DOHH2 (cell line): Measurements from ENCODE around the gene DMRT1.

Experiments used
- H3F3A ChIP-seq: fragments of 200-600 bp; sonication (generic), shearing (Covaris generic); 2 replicates; pipeline ENCODE4 v1.6.0; 2016; ENCODE audit warnings: antibody characterized with exemption, mild to moderate bottlenecking; ENCODE audit not compliant: control insufficient read depth, insufficient read depth
- H3K27ac ChIP-seq: fragments of 200-600 bp; sonication (generic); 2 replicates; pipeline ENCODE4 v1.5.1; 2014; ENCODE audit warnings: low read depth, mild to moderate bottlenecking, low read length, moderate library complexity
- H3K27me3 ChIP-seq: fragments of 200-600 bp; sonication (generic); 2 replicates; pipeline ENCODE4 v1.6.1; 2014; ENCODE audit warnings: mild to moderate bottlenecking, low read length, mixed read lengths; ENCODE audit not compliant: control insufficient read depth
- H3K36me3 ChIP-seq: fragments of 200-600 bp; sonication (generic); 2 replicates; pipeline ENCODE4 v1.6.1; 2014; ENCODE audit warnings: mild to moderate bottlenecking, low read length, moderate library complexity, mixed read lengths; ENCODE audit not compliant: control insufficient read depth
- H3K4me1 ChIP-seq: fragments of 200-600 bp; sonication (generic); 2 replicates; pipeline ENCODE4 v1.6.1; 2014; ENCODE audit warnings: mild to moderate bottlenecking, low read length, mixed read lengths; ENCODE audit not compliant: control insufficient read depth
- H3K4me2 ChIP-seq: fragments of 200-600 bp; sonication (generic); 2 replicates; pipeline ENCODE4 v1.6.0; 2014; ENCODE audit warnings: mild to moderate bottlenecking, low read length, moderate library complexity
- H3K4me3 ChIP-seq: fragments of 200-600 bp; sonication (generic); 2 replicates; pipeline ENCODE4 v1.5.1; 2014; ENCODE audit warnings: mild to moderate bottlenecking, low read length, mixed read lengths
- H3K79me2 ChIP-seq: fragments of 200-600 bp; sonication (generic); 2 replicates; pipeline ENCODE4 v1.6.1; 2014; ENCODE audit warnings: mild to moderate bottlenecking, low read length, mixed read lengths; ENCODE audit not compliant: control insufficient read depth
- H3K9me2 ChIP-seq: fragments of 200-600 bp; sonication (generic); replicated peaks from 2 replicates; pipeline ENCODE4 v1.6.1; 2014; ENCODE audit warnings: mild to moderate bottlenecking, low read length, mixed read lengths; ENCODE audit not compliant: control insufficient read depth
- H3K9me3 ChIP-seq: fragments of 200-600 bp; sonication (generic); 2 replicates; pipeline ENCODE4 v1.6.1; 2014; ENCODE audit warnings: antibody characterized with exemption, low read length, mixed read lengths; ENCODE audit not compliant: control insufficient read depth, insufficient read depth
- H4K20me1 ChIP-seq: fragments of 200-600 bp; sonication (generic); 2 replicates; pipeline ENCODE4 v1.6.0; 2014; ENCODE audit warnings: low read depth, mild to moderate bottlenecking, antibody characterized with exemption, low read length, moderate library complexity; ENCODE audit not compliant: control insufficient read depth, insufficient read depth
- EZH2phosphoT487 ChIP-seq: fragments of 200-600 bp; sonication (generic); IDR thresholded peaks from 2 replicates; pipeline ENCODE4 v1.6.1; 2017; ENCODE audit warnings: borderline replicate concordance, mild to moderate bottlenecking, antibody characterized with exemption, low read length, moderate library complexity, mixed read lengths
- TF ChIP-seq, protein P1 (sequence below): fragments of 200-600 bp; sonication (generic); IDR thresholded peaks from one replicate; pipeline ENCODE4 v1.5.1; 2014; ENCODE audit warnings: antibody characterized with exemption, mild to moderate bottlenecking, low read depth, low read length; ENCODE audit not compliant: poor library complexity, severe bottlenecking

DMRT1 gene

DNA sequence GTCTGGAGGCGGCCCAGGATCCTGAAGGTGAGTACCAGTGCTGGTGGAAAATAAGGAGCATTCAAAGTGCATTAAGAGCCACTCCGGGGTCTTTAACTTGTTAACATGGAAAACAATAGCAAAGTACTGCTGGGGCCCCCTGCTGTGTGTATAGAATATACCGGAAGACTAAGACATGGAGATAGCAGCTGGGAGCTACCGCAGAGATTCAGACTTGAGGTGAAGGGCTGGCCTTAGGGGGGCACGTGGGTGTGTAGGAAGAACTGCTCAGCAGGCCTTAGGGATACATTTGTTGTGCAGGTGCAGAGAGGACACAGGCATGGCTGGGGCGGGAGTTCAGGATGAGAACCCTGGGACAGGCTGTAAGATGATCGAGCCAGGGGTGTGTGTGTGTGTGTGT, 1.2 kb upstream of the DMRT1 start:
- H3K4me1 ChIP-seq, result peaks cover 22% of the 10 kb centered on the region
- no peaks in the 10 kb centered on the region for H4K20me1 ChIP-seq
- H3K79me2 ChIP-seq, result no peaks in the 10 kb centered on the region
- H3K4me2 ChIP-seq, result peak overlapping the region; percentile 71; the same call in 1 of the 2 replicates
- no peaks in the 10 kb centered on the region for H3K36me3 ChIP-seq
- H3K4me3 ChIP-seq, result no peak overlapping the region
- H3K9me3 ChIP-seq, result no peaks in the 10 kb centered on the region
- TF ChIP-seq, protein P1, sequence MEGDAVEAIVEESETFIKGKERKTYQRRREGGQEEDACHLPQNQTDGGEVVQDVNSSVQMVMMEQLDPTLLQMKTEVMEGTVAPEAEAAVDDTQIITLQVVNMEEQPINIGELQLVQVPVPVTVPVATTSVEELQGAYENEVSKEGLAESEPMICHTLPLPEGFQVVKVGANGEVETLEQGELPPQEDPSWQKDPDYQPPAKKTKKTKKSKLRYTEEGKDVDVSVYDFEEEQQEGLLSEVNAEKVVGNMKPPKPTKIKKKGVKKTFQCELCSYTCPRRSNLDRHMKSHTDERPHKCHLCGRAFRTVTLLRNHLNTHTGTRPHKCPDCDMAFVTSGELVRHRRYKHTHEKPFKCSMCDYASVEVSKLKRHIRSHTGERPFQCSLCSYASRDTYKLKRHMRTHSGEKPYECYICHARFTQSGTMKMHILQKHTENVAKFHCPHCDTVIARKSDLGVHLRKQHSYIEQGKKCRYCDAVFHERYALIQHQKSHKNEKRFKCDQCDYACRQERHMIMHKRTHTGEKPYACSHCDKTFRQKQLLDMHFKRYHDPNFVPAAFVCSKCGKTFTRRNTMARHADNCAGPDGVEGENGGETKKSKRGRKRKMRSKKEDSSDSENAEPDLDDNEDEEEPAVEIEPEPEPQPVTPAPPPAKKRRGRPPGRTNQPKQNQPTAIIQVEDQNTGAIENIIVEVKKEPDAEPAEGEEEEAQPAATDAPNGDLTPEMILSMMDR, result peak; percentile 19
- no peak for TF ChIP-seq EZH2phosphoT487
- peaks cover 28% of the 10 kb centered on the region for H3K27me3 ChIP-seq
- H3K27ac ChIP-seq, result no peak overlapping the region
- no peaks in the 10 kb centered on the region for H3K9me2 ChIP-seq
- H3F3A ChIP-seq, result peaks cover 5% of the 10 kb centered on the region

GRCh38 chr9:842635-843426, 1.3 kb downstream of the DMRT1 start:
- no peak overlapping the region for H3K4me3 ChIP-seq
- H3K27ac ChIP-seq, result no peak overlapping the region
- peak overlapping the region; percentile 71; the same call in 1 of the 2 replicates for H3K4me2 ChIP-seq
- no peaks in the 10 kb centered on the region for H4K20me1 ChIP-seq
- H3K9me3 ChIP-seq, result no peaks in the 10 kb centered on the region
- H3F3A ChIP-seq, result peaks cover 5% of the 10 kb centered on the region
- no peaks in the 10 kb centered on the region for H3K79me2 ChIP-seq
- no peaks in the 10 kb centered on the region for H3K36me3 ChIP-seq
- peaks cover 45% of the 10 kb centered on the region for H3K27me3 ChIP-seq
- peaks cover 27% of the 10 kb centered on the region for H3K4me1 ChIP-seq
- no peaks in the 10 kb centered on the region for H3K9me2 ChIP-seq
- TF ChIP-seq, protein P1, result no peak
- TF ChIP-seq EZH2phosphoT487, result no peak

DNA sequence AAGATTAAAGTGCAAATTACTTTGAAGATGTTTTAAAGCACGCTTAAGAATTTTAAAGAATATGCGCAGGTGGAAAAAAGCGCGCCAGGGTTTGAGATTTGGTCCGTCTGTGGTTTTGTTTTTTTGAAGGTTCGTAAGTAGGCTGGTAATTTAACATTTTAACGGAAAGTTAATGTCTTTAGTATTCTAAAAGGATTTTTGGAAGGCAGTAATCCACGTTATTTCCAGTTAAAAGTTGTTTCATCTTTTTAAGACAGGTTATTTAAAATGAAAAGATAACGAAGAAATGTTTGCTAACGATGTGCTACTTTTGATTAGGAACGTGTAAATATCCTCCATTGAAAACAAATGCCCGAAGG, 1.9 kb downstream of the DMRT1 start:
- H4K20me1 ChIP-seq, result no peaks in the 10 kb centered on the region
- H3K27ac ChIP-seq, result no peak overlapping the region
- no peaks in the 10 kb centered on the region for H3K36me3 ChIP-seq
- TF ChIP-seq EZH2phosphoT487, result no peak
- TF ChIP-seq, protein P1, result no peak
- H3K27me3 ChIP-seq, result peaks cover 46% of the 10 kb centered on the region
- H3K4me1 ChIP-seq, result peaks cover 27% of the 10 kb centered on the region
- no peak overlapping the region for H3K4me2 ChIP-seq
- no peaks in the 10 kb centered on the region for H3K9me3 ChIP-seq
- no peaks in the 10 kb centered on the region for H3K79me2 ChIP-seq
- peaks cover 5% of the 10 kb centered on the region for H3F3A ChIP-seq
- H3K4me3 ChIP-seq, result no peak overlapping the region
- H3K9me2 ChIP-seq, result no peaks in the 10 kb centered on the region
